ENCODE measurements around the gene GRK2. TPM values are rescaled to one million over a fixed set of nuclear protein-coding genes. Genes with fewer than 3 reads are reported as not detected.
A peak's percentile ranks its signal among the peaks of the same experiment; 100 is the strongest.
"Not testable (repeated sequence)": the region's sequence is repeated elsewhere in the genome, so short reads cannot be mapped to it uniquely, and the experiment has no call there.

The GRK2 gene
- polyA plus RNA-seq: 26.2 TPM

- H3K36me3 Mint-ChIP-seq: peaks cover 8% of the 10 kb centered on the region
- peak within 1 kb of the TSS; percentile 95 to 100 (median 97) for H3K27ac Mint-ChIP-seq
- peaks cover 10% of the 10 kb centered on the region for H3K27me3 Mint-ChIP-seq
- no peaks in the 10 kb centered on the region for H3K9me3 Mint-ChIP-seq
- H3K4me1 Mint-ChIP-seq: peaks cover 32 to 47% (median 43%) of the 10 kb centered on the region in 3 donors
- peak within 1 kb of the TSS; percentile 93 to 97 (median 96) for H3K4me3 Mint-ChIP-seq
Observed at GRCh38 chr11:67266449-67267187, at the start of gene GRK2. GRK2 (plus strand) TSS chr11:67266473; CDS start chr11:67266700, 227 bp downstream.

- Mint-ChIP-seq H3K36me3 (peaks cover 7% of the 10 kb centered on the region), H3K27ac (no peak overlapping the region), H3K9me3 (no peaks in the 10 kb centered on the region), H3K27me3 (no peaks in the 10 kb centered on the region), H3K4me1 (peaks cover 0 to 1% (median 1%) of the 10 kb centered on the region in 3 donors), H3K4me3 (no peak overlapping the region)
Observed at GRCh38 chr11:67227726-67228125, 38.5 kb upstream of the GRK2 start.

- peaks cover 5 to 12% (median 12%) of the 10 kb centered on the region in 3 donors for H3K4me1 Mint-ChIP-seq
- peaks cover 8% of the 10 kb centered on the region for H3K36me3 Mint-ChIP-seq
- H3K4me3 Mint-ChIP-seq: no peak overlapping the region
- H3K27me3 Mint-ChIP-seq: no peaks in the 10 kb centered on the region
- H3K27ac Mint-ChIP-seq: no peak overlapping the region
- no peaks in the 10 kb centered on the region for H3K9me3 Mint-ChIP-seq
Observed at GRCh38 chr11:67230406-67230805, 35.9 kb upstream of the GRK2 start.

GRCh38 chr11:67230886-67231285 is 35.4 kb upstream of the GRK2 start:
- H3K36me3 Mint-ChIP-seq: peaks cover 8% of the 10 kb centered on the region
- H3K27ac Mint-ChIP-seq: no peak overlapping the region
- H3K9me3 Mint-ChIP-seq: no peaks in the 10 kb centered on the region
- no peaks in the 10 kb centered on the region for H3K27me3 Mint-ChIP-seq
- peaks cover 5 to 12% (median 12%) of the 10 kb centered on the region in 3 donors for H3K4me1 Mint-ChIP-seq
- no peak overlapping the region for H3K4me3 Mint-ChIP-seq

- no peaks in the 10 kb centered on the region for H3K9me3 Mint-ChIP-seq
- no peaks in the 10 kb centered on the region for H3K27me3 Mint-ChIP-seq
- peak overlapping the region in 2 of 4 donors; percentile 2 to 56 for H3K4me3 Mint-ChIP-seq
- peak overlapping the region in 2 of 3 donors; percentile 81 to 88 for H3K27ac Mint-ChIP-seq
- H3K4me1 Mint-ChIP-seq: peaks cover 6 to 14% (median 13%) of the 10 kb centered on the region in 3 donors
- H3K36me3 Mint-ChIP-seq: peaks cover 4% of the 10 kb centered on the region
Observed at GRCh38 chr11:67233584-67234190, 32.6 kb upstream of the GRK2 start.

GRCh38 chr11:67234571-67234970 is 31.7 kb upstream of the GRK2 start:
- H3K27me3 Mint-ChIP-seq, H3K9me3 Mint-ChIP-seq, H3K36me3 Mint-ChIP-seq: not testable (repeated sequence)
- H3K4me1 Mint-ChIP-seq: peaks cover 14 to 23% (median 22%) of the 10 kb centered on the region in 3 donors
- H3K27ac Mint-ChIP-seq: peak overlapping the region; percentile 67 to 82 (median 81)
- H3K4me3 Mint-ChIP-seq: peak overlapping the region in 1 of 4 donors; percentile 56

- no peak overlapping the region for H3K27ac Mint-ChIP-seq
- peaks cover 24 to 36% (median 33%) of the 10 kb centered on the region in 3 donors for H3K4me1 Mint-ChIP-seq
- peaks cover 2% of the 10 kb centered on the region for H3K36me3 Mint-ChIP-seq
- no peak overlapping the region for H3K4me3 Mint-ChIP-seq
- no peaks in the 10 kb centered on the region for H3K27me3 Mint-ChIP-seq
- H3K9me3 Mint-ChIP-seq: no peaks in the 10 kb centered on the region
Observed at GRCh38 chr11:67237574-67237973, 28.7 kb upstream of the GRK2 start.

GRCh38 chr11:67238894-67239782 is 27.1 kb upstream of the GRK2 start:
- H3K36me3 Mint-ChIP-seq: no peaks in the 10 kb centered on the region
- H3K27me3 Mint-ChIP-seq: no peaks in the 10 kb centered on the region
- H3K9me3 Mint-ChIP-seq: no peaks in the 10 kb centered on the region
- peak overlapping the region; percentile 92 to 98 (median 97) for H3K4me3 Mint-ChIP-seq
- H3K27ac Mint-ChIP-seq: peak overlapping the region; percentile 95 to 100 (median 97)
- H3K4me1 Mint-ChIP-seq: peaks cover 32 to 40% (median 35%) of the 10 kb centered on the region in 3 donors

GRCh38 chr11:67239783-67240575 is 26.3 kb upstream of the GRK2 start:
- H3K4me3 Mint-ChIP-seq: peak overlapping the region; percentile 92 to 98 (median 97)
- H3K9me3 Mint-ChIP-seq: no peaks in the 10 kb centered on the region
- H3K36me3 Mint-ChIP-seq: peaks cover 3% of the 10 kb centered on the region
- no peaks in the 10 kb centered on the region for H3K27me3 Mint-ChIP-seq
- peaks cover 31 to 40% (median 35%) of the 10 kb centered on the region in 3 donors for H3K4me1 Mint-ChIP-seq
- peak overlapping the region; percentile 95 to 100 (median 97) for H3K27ac Mint-ChIP-seq

GRCh38 chr11:67240576-67241389 is 25.5 kb upstream of the GRK2 start:
- no peaks in the 10 kb centered on the region for H3K9me3 Mint-ChIP-seq
- peak overlapping the region; percentile 92 to 98 (median 97) for H3K4me3 Mint-ChIP-seq
- H3K27me3 Mint-ChIP-seq: no peaks in the 10 kb centered on the region
- peaks cover 7% of the 10 kb centered on the region for H3K36me3 Mint-ChIP-seq
- peaks cover 31 to 40% (median 35%) of the 10 kb centered on the region in 3 donors for H3K4me1 Mint-ChIP-seq
- peak overlapping the region; percentile 95 to 100 (median 97) for H3K27ac Mint-ChIP-seq

GRCh38 chr11:67242548-67242947 is 23.7 kb upstream of the GRK2 start:
- H3K36me3 Mint-ChIP-seq: peaks cover 7% of the 10 kb centered on the region
- no peaks in the 10 kb centered on the region for H3K27me3 Mint-ChIP-seq
- peaks cover 38 to 40% (median 39%) of the 10 kb centered on the region in 3 donors for H3K4me1 Mint-ChIP-seq
- H3K27ac Mint-ChIP-seq: peak overlapping the region; percentile 94 to 97 (median 95)
- no peaks in the 10 kb centered on the region for H3K9me3 Mint-ChIP-seq
- H3K4me3 Mint-ChIP-seq: peak overlapping the region; percentile 88 to 98 (median 90)

- Mint-ChIP-seq H3K4me3 (peak overlapping the region; percentile 88 to 98 (median 90)), H3K27me3 (no peaks in the 10 kb centered on the region), H3K4me1 (peaks cover 38 to 40% (median 39%) of the 10 kb centered on the region in 3 donors), H3K36me3 (peaks cover 7% of the 10 kb centered on the region), H3K9me3 (no peaks in the 10 kb centered on the region), H3K27ac (peak overlapping the region; percentile 94 to 97 (median 95))
Observed at GRCh38 chr11:67243051-67243450, 23.2 kb upstream of the GRK2 start.

GRCh38 chr11:67245046-67245445 is 21.2 kb upstream of the GRK2 start:
- peaks cover 7% of the 10 kb centered on the region for H3K36me3 Mint-ChIP-seq
- H3K4me3 Mint-ChIP-seq: peak overlapping the region in 1 of 4 donors; percentile 28
- peaks cover 28 to 29% (median 28%) of the 10 kb centered on the region in 3 donors for H3K4me1 Mint-ChIP-seq
- H3K9me3 Mint-ChIP-seq: no peaks in the 10 kb centered on the region
- H3K27ac Mint-ChIP-seq: peak overlapping the region in 1 of 3 donors; percentile 71
- no peaks in the 10 kb centered on the region for H3K27me3 Mint-ChIP-seq
